Activated T-helper 1 cell treated with anti-CD3 and anti-CD28 coated beads, Interleukin-12 subunit alpha, Interleukin-12 subunit beta, Interleukin-2, Interleukin-4 antibody, amounts not matched to agents 30 ng/mL and 10 ng/mL and 1 ng/mL, durations not matched to agents 14 hours and 24 hours and 36 hours (primary cell): Measurements from ENCODE around the gene MSI2. TPM values are rescaled to one million over a fixed set of nuclear protein-coding genes. Genes with fewer than 3 reads are reported as not detected.
A peak's percentile ranks its signal among the peaks of the same experiment; 100 is the strongest.

Experiments
- DNase-seq: peaks from one replicate; pipeline ENCODE4 v3.0.0; 2021; ENCODE audit warnings: low spot score
- H3K27ac Mint-ChIP-seq: one replicate; pipeline ENCODE4 v1.8.0; 2021; ENCODE audit warnings: mild to moderate bottlenecking, mixed read lengths
- H3K27me3 Mint-ChIP-seq: one replicate; pipeline ENCODE4 v1.8.0; 2022; ENCODE audit warnings: mild to moderate bottlenecking, moderate library complexity, mixed read lengths; ENCODE audit not compliant: insufficient read depth
- H3K36me3 Mint-ChIP-seq: one replicate; pipeline ENCODE4 v1.8.0; 2021; ENCODE audit warnings: low read depth, mixed read lengths
- H3K4me1 Mint-ChIP-seq: one replicate; pipeline ENCODE4 v1.8.0; 2021; ENCODE audit warnings: low read depth, mixed read lengths
- H3K4me3 Mint-ChIP-seq: one replicate; pipeline ENCODE4 v1.8.0; 2021; ENCODE audit warnings: mild to moderate bottlenecking, moderate library complexity, mixed read lengths
- H3K9me3 Mint-ChIP-seq: one replicate; pipeline ENCODE4 v1.8.0; 2021; ENCODE audit warnings: mixed read lengths
- intact Hi-C: fragments of 100-400 bp; cut with micrococcal nuclease; formaldehyde crosslinking; loops from one replicate; pipeline ENCODE4 v1.15.1; 2024
- total RNA-seq: library from RNA; stranded (reverse); gene quantifications from 2 replicates; pipeline ENCODE4 v1.2.3, GENCODE V29; 2022

The MSI2 gene
- total RNA-seq, 1 donor from 2014 or later = 278 TPM

DNA sequence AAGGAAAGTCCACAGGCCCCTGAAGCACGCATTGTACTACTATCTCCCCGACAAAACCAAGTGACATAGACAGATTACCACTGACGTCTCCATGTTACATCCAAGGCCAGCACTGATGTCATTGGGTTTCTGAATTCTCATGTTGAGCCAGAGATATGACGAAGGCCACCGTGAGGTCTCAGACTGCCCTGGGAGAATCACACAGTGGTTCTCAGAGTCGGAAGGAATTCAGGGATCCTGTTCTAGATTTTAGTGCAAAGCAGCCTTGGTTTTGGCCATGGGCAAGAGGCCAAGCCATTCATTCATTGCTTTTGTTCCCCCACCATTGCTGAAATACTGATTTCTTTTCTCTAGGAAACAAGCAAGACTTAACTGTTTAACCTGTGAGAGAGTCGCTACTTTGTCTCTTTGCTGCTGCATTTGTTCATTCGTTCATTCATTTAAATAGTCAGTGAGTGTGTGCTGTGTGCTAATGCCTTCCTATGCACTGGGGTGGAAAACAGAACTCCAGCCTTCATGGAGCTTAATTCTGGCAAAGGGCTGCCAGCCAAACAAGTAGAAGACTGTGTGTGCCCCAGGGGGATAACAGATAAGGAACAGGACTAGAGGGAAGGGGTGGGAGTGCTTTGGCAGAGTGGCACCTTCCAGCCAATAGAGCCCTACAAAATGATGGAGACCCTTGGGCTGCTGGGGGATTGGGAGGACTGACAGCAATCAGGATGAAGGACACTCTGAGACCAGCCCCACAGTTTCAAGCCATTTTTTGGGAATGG, 222.3 kb downstream of the MSI2 start:
- H3K4me3 Mint-ChIP-seq = no peak overlapping the region
- no peak for DNase-seq
- H3K27ac Mint-ChIP-seq = no peak overlapping the region
- peaks cover 22% of the 10 kb centered on the region for H3K36me3 Mint-ChIP-seq
- intact Hi-C loops = no loop called here
- no peaks in the 10 kb centered on the region for H3K27me3 Mint-ChIP-seq
- H3K4me1 Mint-ChIP-seq = peaks cover 37% of the 10 kb centered on the region
- H3K9me3 Mint-ChIP-seq = no peaks in the 10 kb centered on the region

DNA sequence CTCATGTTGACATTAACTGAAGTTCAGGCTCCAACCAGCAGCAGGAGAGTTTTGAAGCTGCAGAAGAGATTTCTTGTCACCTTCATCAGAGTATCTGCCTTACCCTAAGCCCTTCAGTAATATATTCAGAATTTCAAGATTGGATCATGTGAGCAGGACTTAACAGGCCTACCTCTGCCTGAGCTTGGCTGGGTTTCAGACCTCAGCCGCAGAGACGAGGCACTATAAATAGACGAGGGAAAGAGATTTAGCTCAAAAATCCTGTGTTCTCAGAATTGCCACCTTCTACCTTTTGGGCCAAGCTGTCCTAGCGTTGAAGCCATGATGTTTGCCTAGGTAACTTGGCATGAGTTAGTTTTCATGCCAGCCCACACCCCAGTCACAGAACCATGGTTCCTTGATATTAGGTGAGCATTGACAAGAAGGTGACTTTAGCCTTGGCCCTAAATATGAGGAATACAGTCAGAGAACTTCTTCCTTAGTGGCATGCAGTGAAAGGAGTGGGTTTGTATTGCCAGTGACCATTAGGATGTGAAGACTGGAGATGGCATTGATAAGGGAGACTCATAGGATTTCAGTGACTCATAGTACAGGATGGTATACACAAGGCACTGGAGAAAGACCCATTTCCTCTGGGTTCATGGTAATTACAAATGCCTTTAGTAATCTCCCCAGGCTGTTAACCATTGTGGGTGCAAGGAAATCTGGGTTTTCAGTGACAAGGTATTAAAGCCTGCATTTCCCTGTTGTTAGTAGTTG, 224.3 kb downstream of the MSI2 start:
- intact Hi-C loops = no loop called here
- no peak for DNase-seq
- peak overlapping the region; percentile 51 for H3K27ac Mint-ChIP-seq
- no peaks in the 10 kb centered on the region for H3K27me3 Mint-ChIP-seq
- H3K4me3 Mint-ChIP-seq = no peak overlapping the region
- H3K36me3 Mint-ChIP-seq = peaks cover 30% of the 10 kb centered on the region
- H3K4me1 Mint-ChIP-seq = peaks cover 49% of the 10 kb centered on the region
- no peaks in the 10 kb centered on the region for H3K9me3 Mint-ChIP-seq

DNA sequence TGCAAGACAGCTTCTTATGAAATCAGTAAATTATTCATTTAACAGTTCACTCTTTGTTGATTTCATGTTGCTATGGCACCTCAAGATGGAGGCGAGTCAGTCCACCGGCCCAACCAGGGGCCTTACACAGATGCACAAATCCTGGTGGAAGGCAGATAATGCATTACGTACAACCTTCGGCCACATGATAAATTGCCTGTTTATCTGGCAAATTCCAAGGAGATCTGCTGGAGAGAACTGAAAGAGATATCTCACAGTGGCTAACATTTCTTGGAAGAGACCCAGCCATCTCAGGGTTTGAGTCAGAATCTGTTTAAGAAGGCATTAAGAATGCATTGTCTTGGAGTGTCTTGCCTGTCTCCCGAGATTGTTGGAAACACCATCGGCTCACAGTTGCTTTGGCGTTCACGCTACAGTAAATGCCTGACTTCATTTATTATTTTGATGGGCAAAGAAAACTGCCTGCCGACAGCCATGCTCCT, 225.6 kb downstream of the MSI2 start:
- Mint-ChIP-seq H3K4me3 (no peak overlapping the region), H3K4me1 (peaks cover 62% of the 10 kb centered on the region), H3K27me3 (no peaks in the 10 kb centered on the region), H3K9me3 (no peaks in the 10 kb centered on the region), H3K27ac (no peak overlapping the region), H3K36me3 (peaks cover 32% of the 10 kb centered on the region)
- DNase-seq = no peak
- intact Hi-C loops = no loop called here

DNA sequence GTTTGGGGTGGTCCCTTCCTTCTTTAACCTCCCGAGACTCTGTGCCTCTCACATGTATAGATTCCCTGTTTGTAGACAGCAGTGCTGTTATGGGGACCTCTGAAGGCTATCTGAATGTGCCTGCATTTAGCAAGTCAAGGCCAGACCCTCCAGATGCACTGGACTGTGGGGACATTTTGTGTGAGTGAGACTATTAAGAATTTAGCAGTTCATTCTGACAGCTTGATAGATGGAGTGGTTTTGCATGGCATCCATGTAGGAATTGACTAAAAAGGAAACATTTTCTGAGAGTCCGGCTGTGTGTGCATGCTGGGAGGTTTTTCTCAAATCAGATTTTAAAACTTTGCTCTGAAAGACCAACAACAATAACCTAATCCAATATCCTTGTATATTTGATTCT, 226.3 kb downstream of the MSI2 start:
- no peak for DNase-seq
- Mint-ChIP-seq H3K4me3 (no peak overlapping the region), H3K4me1 (peaks cover 69% of the 10 kb centered on the region), H3K27me3 (no peaks in the 10 kb centered on the region), H3K36me3 (peaks cover 31% of the 10 kb centered on the region), H3K27ac (no peak overlapping the region), H3K9me3 (no peaks in the 10 kb centered on the region)
- intact Hi-C loops = no loop called here

DNA sequence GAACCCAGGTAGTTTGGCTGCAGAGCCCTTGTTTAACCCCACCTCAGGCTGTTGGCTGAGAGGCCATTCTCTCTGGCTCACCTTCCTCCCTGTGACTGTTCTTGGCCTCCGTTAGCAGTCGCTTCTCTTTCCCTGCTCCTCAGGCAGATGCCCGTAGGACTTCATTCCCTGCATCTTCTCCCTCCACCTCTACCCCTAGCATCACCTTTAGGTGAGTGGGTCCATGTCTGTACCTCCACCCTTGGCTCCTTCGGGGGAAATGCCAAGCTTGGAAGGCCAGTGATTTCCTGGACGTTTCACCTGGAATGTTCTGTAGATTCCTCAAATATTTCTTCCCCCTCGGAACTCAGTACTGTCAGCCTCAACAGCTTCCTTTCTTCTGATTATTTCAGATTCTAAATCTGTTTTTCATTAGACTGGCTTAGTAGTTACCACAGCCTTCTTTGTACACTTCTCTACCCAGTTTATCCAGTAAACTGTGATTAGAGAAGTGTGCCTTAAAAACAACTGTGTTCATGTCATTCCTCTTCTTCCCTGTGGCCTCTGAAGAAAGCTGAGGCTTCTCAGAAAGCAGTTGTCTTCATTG, 227.9 kb downstream of the MSI2 start:
- H3K9me3 Mint-ChIP-seq = no peaks in the 10 kb centered on the region
- intact Hi-C loops = no loop called here

DNA sequence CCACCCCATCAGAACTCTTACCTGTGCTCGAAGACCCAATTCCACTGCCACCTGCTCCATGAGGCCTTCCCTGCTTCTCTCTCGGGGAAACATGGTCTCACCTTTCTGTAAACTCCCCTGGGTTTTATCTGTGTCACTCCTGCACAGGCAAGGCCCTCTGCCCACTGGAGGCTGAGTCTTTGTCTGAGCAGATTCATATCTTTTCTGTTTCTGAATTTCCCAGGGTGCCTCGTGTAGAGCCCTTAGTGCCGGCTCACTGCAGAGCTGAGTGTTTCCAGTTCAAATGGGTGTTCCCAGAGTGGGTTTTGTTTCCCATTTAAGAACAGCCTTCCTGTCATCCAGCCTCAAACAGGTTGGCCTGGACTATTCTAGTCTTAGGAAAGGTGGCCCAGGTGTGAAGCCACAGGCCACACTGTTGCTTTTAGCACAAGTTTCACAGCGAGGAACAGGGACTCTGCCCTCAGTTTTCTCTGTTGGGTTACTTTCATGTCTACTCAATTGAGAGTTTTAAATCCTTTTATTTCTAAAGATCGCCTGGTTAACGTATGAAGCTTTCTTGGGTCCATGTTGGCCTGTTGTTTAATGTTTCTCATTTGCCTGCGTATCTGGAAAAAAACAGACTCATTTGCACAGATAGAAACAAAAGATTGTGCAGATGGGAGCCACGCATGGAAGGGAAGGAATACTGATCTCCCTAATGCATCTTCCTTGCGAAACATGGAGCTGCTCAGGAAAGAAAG, 228.7 kb downstream of the MSI2 start:
- no peak overlapping the region for H3K4me3 Mint-ChIP-seq
- peaks cover 28% of the 10 kb centered on the region for H3K36me3 Mint-ChIP-seq
- peaks cover 73% of the 10 kb centered on the region for H3K4me1 Mint-ChIP-seq
- H3K9me3 Mint-ChIP-seq = no peaks in the 10 kb centered on the region
- H3K27me3 Mint-ChIP-seq = no peaks in the 10 kb centered on the region
- no peak for DNase-seq
- H3K27ac Mint-ChIP-seq = peak overlapping the region; percentile 72
- intact Hi-C loops = no loop called here

More for the DNA sequence above, 227.9 kb downstream of the MSI2 start:
- H3K4me3 Mint-ChIP-seq = no peak overlapping the region
- H3K27ac Mint-ChIP-seq = peak overlapping the region; percentile 65
- H3K4me1 Mint-ChIP-seq = peaks cover 73% of the 10 kb centered on the region
- no peak for DNase-seq
- H3K27me3 Mint-ChIP-seq = no peaks in the 10 kb centered on the region
- H3K36me3 Mint-ChIP-seq = peaks cover 28% of the 10 kb centered on the region

DNA sequence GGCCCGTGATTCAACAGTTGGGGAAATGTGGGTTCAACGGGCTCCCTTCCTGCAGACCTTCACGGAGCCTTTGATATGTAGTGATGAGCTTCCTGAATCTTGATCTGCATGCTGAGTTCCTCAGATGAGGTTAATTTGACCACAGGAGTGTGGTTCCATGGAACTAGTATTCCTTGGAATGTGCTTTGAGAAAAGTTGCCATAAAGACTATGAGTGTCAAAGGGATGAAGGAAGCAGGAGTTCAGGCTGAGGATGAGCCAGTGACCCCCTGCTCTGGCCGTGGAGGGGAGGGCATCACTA, 229.2 kb downstream of the MSI2 start:
- Mint-ChIP-seq H3K4me1 (peaks cover 69% of the 10 kb centered on the region), H3K27me3 (no peaks in the 10 kb centered on the region), H3K9me3 (no peaks in the 10 kb centered on the region), H3K4me3 (peak overlapping the region; percentile 44), H3K27ac (peak overlapping the region; percentile 72), H3K36me3 (peaks cover 26% of the 10 kb centered on the region)
- intact Hi-C loops = no loop called here
- no peak for DNase-seq

DNA sequence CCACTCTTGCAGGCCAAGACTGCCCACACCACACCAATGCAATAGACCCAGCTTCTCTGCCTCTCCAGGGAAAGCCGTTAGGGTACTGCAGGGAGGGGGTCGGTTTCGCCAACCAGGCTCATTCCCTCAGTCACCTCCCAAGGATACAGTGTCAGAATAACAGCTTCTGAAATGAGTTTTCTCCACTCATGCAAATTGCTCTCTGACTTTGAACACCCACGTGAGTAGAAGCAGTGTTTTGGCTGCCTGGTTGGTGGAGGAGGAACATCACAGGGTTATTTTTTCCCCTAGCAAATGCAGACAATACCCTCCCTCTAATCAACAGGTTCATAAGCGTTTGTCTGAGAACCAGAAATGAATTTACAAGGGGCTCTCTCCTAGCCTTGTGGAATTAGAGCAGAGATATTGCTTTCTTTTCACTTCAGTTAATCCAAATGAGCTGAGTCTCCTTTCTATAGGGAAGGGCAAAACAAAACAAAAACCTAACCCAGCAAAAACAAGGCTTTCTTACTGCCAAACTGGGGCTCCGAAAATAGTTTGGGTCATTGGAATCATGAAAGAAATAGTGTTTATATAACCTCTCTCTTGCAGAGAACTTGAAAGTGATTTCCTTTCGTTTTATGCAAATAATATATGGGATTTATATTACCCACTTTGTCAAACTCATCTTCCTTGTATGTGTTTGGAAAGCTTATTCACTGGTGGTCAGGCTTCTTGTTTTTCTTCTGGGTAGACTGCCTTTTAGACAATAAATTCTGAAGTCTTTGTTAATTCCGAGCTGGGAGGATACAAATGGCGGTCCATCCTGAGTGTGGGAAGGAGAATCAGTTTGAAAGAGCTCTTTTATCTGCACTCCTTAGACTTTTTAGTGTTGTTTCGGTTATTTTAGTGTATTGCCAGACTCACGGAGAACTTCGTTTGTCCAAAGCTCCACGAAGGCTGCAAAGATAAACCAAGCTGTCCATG, 229.9 kb downstream of the MSI2 start:
- H3K9me3 Mint-ChIP-seq = no peaks in the 10 kb centered on the region
- H3K4me1 Mint-ChIP-seq = peaks cover 64% of the 10 kb centered on the region

DNA sequence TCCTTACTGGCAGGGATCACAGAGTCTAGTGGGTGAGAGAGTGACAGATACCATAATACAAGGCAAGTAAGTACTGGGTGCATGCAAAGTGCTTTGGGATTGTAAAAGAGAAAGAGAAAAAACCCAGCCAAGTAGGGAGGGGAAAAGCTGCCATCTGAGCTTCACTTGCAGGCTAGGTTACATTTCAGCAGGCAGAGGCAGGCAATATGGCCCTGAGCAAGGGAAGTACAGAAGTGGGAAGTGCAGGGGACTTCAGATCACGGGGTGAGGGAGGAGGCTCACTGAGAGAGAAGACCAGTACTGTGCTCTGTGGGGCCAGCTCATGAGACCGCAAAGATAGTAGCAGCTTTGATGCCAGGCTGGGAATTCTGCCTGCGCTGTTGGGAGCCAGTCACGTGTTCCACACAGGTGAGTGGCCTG, 230.6 kb downstream of the MSI2 start:
- Mint-ChIP-seq H3K4me3 (peak overlapping the region; percentile 27), H3K27ac (peak overlapping the region; percentile 33), H3K9me3 (no peaks in the 10 kb centered on the region), H3K36me3 (peaks cover 29% of the 10 kb centered on the region), H3K27me3 (no peaks in the 10 kb centered on the region), H3K4me1 (peaks cover 64% of the 10 kb centered on the region)
- no peak for DNase-seq
- intact Hi-C loops = loop anchor here (1.0 kb wide), 2 partner anchors 24 to 46 kb away; no protein-coding TSS in a partner anchor

More for the DNA sequence above, 229.9 kb downstream of the MSI2 start:
- no peak for DNase-seq
- Mint-ChIP-seq H3K27me3 (no peaks in the 10 kb centered on the region), H3K4me3 (peak overlapping the region; percentile 27), H3K27ac (peak overlapping the region; percentile 72), H3K36me3 (peaks cover 26% of the 10 kb centered on the region)
- intact Hi-C loops = loop anchor here (1.0 kb wide), 2 partner anchors 23 to 45 kb away; no protein-coding TSS in a partner anchor

DNA sequence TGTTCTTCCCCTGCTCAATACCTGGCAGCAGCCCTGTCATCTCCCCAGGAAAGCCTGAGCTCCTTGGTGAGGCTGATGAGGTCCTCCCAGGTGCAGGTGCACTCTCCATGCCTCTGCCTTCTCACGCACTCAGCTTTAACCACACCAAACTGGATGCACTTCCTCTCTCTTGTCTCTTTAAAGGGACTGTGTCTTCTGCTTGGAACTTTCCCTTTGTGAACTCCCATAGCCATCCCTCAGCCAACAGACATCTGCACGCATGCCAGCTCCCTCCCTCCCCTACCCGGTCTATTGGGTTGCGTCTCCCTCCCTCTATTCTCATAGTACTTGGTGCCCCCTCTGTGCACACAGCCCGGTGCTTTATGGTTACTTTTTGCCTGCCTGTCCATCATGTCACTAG, 231.2 kb downstream of the MSI2 start:
- DNase-seq = no peak
- Mint-ChIP-seq H3K4me3 (no peak overlapping the region), H3K9me3 (no peaks in the 10 kb centered on the region), H3K27me3 (no peaks in the 10 kb centered on the region), H3K36me3 (peaks cover 30% of the 10 kb centered on the region), H3K27ac (peak overlapping the region; percentile 60), H3K4me1 (peaks cover 63% of the 10 kb centered on the region)
- intact Hi-C loops = no loop called here

DNA sequence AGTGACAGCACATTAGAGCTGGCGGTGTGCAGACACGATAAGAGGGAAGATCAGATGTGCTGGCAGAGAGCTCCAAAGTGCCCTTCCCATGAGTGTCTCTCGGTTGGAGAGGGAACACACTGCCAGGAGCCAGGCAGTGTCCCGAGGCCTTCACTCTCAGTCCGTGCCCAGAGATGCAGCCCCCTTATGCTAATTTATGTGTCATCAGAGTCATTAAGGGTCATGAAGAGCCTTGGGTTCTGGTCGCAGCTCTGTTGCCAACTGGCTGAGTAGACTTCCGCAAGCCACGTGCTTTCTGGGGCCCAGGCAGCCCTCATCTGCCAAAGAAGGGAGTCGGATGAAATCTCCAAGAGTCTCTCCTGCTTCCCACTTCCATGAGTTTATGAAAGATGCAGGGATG, 232.5 kb downstream of the MSI2 start:
- Mint-ChIP-seq H3K4me1 (peaks cover 54% of the 10 kb centered on the region), H3K4me3 (no peak overlapping the region), H3K27me3 (no peaks in the 10 kb centered on the region), H3K36me3 (peaks cover 30% of the 10 kb centered on the region), H3K9me3 (no peaks in the 10 kb centered on the region), H3K27ac (no peak overlapping the region)
- intact Hi-C loops = no loop called here
- no peak for DNase-seq

DNA sequence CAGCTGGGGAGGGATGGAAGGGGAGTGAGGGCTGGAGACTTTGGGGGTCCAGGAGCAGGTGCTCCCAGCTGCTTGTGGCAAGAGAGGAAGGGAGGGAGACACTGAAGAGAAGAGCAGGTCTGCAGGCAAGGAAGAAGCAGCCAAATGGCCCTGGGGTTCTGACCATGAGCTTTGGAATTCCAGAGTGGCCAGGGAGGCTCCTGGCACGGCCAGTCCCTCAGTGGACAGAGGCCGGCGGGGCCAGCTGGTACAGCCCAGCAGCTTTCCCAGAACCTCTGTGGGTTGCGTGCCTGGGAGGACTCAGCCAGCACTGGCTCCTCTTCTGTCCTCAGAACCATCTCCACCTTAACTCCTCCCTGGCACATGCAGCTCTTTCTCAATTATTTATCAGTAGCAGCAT, 233.0 kb downstream of the MSI2 start:
- H3K36me3 Mint-ChIP-seq = peaks cover 29% of the 10 kb centered on the region
- H3K9me3 Mint-ChIP-seq = no peaks in the 10 kb centered on the region
- H3K27ac Mint-ChIP-seq = no peak overlapping the region
- DNase-seq = no peak
- peaks cover 50% of the 10 kb centered on the region for H3K4me1 Mint-ChIP-seq
- no peak overlapping the region for H3K4me3 Mint-ChIP-seq
- H3K27me3 Mint-ChIP-seq = no peaks in the 10 kb centered on the region
- intact Hi-C loops = no loop called here
